Measurements from ENCODE around the gene FXR2. TPM values are rescaled to one million over a fixed set of nuclear protein-coding genes. Genes with fewer than 3 reads are reported as not detected.

Gene FXR2
- total and polyA plus RNA-seq, 9 of the 15 experiments (the other 6 are each of a cell fraction or from before 2014, with no cell fraction given): 2.0 to 49.3 (median 24.5) TPM

DNA sequence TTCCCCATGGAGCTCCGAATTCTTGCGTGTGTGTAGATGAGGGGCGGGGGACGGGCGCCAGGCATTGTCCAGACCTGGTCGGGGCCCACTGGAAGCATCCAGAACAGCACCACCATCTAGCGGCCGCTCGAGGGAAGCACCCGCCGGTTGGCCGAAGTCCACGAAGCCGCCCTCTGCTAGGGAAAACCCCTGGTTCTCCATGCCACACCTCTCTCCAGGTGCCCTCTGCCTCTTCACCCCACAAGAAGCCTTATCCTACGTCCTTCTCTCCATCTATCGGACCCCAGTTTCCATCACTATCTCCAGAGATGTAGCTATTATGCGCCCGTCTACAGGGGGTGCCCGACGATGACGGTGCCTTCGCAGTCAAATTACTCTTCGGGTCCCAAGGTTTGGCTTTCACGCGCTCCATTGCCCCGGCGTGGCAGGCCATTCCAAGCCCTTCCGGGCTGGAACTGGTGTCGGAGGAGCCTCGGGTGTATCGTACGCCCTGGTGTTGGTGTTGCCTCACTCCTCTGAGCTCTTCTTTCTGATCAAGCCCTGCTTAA lies 53.6 kb downstream of the FXR2 start (continued):
- TF ChIP-seq TBL1XR1 (IDR thresholded peaks at IDR 0.05; ENCODE audit: low read length in 2 of 2) (no peak), STAG1 (CRISPR knock-in tag; IDR thresholded peaks at IDR 0.05; ENCODE audit: borderline replicate concordance) (peak; percentile 72), CBFA2T2 (conservative IDR thresholded peaks at IDR 0.05) (no peak), HNRNPK (IDR thresholded peaks at IDR 0.05; ENCODE audit: low read depth, low read length, poor library complexity, severe bottlenecking) (no peak), MECOM (CRISPR knock-in tag; IDR thresholded peaks at IDR 0.05) (no peak), EP400 (IDR thresholded peaks at IDR 0.05) (no peak), EWSR1 (IDR thresholded peaks at IDR 0.05; ENCODE audit: borderline replicate concordance, low read depth, partially characterized antibody) (no peak), FOXK1 (CRISPR knock-in tag; IDR thresholded peaks at IDR 0.05; ENCODE audit: borderline replicate concordance) (no peak; the same call in 1 of the 2 replicates), ZNF212 (CRISPR knock-in tag; IDR thresholded peaks at IDR 0.05) (no peak), RUNX1 (IDR thresholded peaks at IDR 0.05; ENCODE audit: low read depth) (no peak), TCF7 (IDR thresholded peaks at IDR 0.05; ENCODE audit: borderline replicate concordance) (no peak), ZNF586 (CRISPR knock-in tag; conservative IDR thresholded peaks at IDR 0.05) (no peak)
- TF ChIP-seq, protein P1, sequence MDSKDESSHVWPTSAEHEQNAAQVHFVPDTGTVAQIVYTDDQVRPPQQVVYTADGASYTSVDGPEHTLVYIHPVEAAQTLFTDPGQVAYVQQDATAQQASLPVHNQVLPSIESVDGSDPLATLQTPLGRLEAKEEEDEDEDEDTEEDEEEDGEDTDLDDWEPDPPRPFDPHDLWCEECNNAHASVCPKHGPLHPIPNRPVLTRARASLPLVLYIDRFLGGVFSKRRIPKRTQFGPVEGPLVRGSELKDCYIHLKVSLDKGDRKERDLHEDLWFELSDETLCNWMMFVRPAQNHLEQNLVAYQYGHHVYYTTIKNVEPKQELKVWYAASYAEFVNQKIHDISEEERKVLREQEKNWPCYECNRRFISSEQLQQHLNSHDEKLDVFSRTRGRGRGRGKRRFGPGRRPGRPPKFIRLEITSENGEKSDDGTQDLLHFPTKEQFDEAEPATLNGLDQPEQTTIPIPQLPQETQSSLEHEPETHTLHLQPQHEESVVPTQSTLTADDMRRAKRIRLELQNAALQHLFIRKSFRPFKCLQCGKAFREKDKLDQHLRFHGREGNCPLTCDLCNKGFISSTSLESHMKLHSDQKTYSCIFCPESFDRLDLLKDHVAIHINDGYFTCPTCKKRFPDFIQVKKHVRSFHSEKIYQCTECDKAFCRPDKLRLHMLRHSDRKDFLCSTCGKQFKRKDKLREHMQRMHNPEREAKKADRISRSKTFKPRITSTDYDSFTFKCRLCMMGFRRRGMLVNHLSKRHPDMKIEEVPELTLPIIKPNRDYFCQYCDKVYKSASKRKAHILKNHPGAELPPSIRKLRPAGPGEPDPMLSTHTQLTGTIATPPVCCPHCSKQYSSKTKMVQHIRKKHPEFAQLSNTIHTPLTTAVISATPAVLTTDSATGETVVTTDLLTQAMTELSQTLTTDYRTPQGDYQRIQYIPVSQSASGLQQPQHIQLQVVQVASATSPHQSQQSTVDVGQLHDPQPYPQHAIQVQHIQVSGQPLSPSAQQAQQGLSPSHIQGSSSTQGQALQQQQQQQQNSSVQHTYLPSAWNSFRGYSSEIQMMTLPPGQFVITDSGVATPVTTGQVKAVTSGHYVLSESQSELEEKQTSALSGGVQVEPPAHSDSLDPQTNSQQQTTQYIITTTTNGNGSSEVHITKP (IDR thresholded peaks at IDR 0.05; ENCODE audit: partially characterized antibody): no peak
- TF ChIP-seq, protein P2, sequence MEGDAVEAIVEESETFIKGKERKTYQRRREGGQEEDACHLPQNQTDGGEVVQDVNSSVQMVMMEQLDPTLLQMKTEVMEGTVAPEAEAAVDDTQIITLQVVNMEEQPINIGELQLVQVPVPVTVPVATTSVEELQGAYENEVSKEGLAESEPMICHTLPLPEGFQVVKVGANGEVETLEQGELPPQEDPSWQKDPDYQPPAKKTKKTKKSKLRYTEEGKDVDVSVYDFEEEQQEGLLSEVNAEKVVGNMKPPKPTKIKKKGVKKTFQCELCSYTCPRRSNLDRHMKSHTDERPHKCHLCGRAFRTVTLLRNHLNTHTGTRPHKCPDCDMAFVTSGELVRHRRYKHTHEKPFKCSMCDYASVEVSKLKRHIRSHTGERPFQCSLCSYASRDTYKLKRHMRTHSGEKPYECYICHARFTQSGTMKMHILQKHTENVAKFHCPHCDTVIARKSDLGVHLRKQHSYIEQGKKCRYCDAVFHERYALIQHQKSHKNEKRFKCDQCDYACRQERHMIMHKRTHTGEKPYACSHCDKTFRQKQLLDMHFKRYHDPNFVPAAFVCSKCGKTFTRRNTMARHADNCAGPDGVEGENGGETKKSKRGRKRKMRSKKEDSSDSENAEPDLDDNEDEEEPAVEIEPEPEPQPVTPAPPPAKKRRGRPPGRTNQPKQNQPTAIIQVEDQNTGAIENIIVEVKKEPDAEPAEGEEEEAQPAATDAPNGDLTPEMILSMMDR (IDR thresholded peaks at IDR 0.05 in 2 of 3, conservative IDR thresholded peaks at IDR 0.05 in 1 of 3; ENCODE audit: insufficient read depth in 2 of 3, low read depth in 1 of 3, low read length in 3 of 3): peak; percentile 76 to 86 (median 79)

Measured in K562 (cell line).